ENCODE data around the gene GJD3.

The GJD3 gene

GRCh38 chr17:40347319-40348135, 17.0 kb downstream of the GJD3 start:
- no peak for DNase-seq (ENCODE audit: low read depth)
- in situ Hi-C loops (cut with HindIII; ENCODE audit: low sequenced_read_pairs): no loop called here
- H3K4me3 ChIP-seq (ENCODE audit: low read depth, low read length): no peak overlapping the region
- TF ChIP-seq CTCF (IDR thresholded peaks at IDR 0.05; ENCODE audit: low read depth, low read length, missing control alignments): no peak

- peak overlapping the region; percentile 10 for H3K4me3 ChIP-seq (ENCODE audit: low read depth, low read length)
- DNase-seq (ENCODE audit: low read depth): no peak
- TF ChIP-seq CTCF (IDR thresholded peaks at IDR 0.05; ENCODE audit: low read depth, low read length, missing control alignments): no peak
- in situ Hi-C loops (cut with HindIII; ENCODE audit: low sequenced_read_pairs): no loop called here
Observed at GRCh38 chr17:40346765-40347158, 17.8 kb downstream of the GJD3 start.

GRCh38 chr17:40345994-40346764, 18.4 kb downstream of the GJD3 start:
- no peak for TF ChIP-seq CTCF (IDR thresholded peaks at IDR 0.05; ENCODE audit: low read depth, low read length, missing control alignments)
- DNase-seq (ENCODE audit: low read depth): no peak
- in situ Hi-C loops (cut with HindIII; ENCODE audit: low sequenced_read_pairs): no loop called here
- peak overlapping the region; percentile 67 for H3K4me3 ChIP-seq (ENCODE audit: low read depth, low read length)

GRCh38 chr17:40345161-40345993, 19.2 kb downstream of the GJD3 start:
- DNase-seq (ENCODE audit: low read depth): no peak
- H3K4me3 ChIP-seq (ENCODE audit: low read depth, low read length): peak overlapping the region; percentile 67
- TF ChIP-seq CTCF (IDR thresholded peaks at IDR 0.05; ENCODE audit: low read depth, low read length, missing control alignments): no peak
- in situ Hi-C loops (cut with HindIII; ENCODE audit: low sequenced_read_pairs): no loop called here

GRCh38 chr17:40344421-40345160, 19.9 kb downstream of the GJD3 start:
- no peak for TF ChIP-seq CTCF (IDR thresholded peaks at IDR 0.05; ENCODE audit: low read depth, low read length, missing control alignments)
- peak overlapping the region; percentile 67 for H3K4me3 ChIP-seq (ENCODE audit: low read depth, low read length)
- in situ Hi-C loops (cut with HindIII; ENCODE audit: low sequenced_read_pairs): no loop called here
- DNase-seq (ENCODE audit: low read depth): no peak
